ENCODE data around the gene TMED1. TPM values are rescaled to one million over a fixed set of nuclear protein-coding genes. Genes with fewer than 3 reads are reported as not detected.

Gene TMED1
- total and polyA plus RNA-seq, 2 of the 13 experiments (the other 11 are each of a cell fraction or from before 2014, with no cell fraction given): 48.3 to 51.8 TPM

GRCh38 chr19:10858204-10858828, 22.3 kb upstream of the TMED1 start (continued):
- no peak for TF ChIP-seq ZNF460 (CRISPR knock-in tag; IDR thresholded peaks at IDR 0.05; ENCODE audit: borderline replicate concordance)
- no peak for TF ChIP-seq ZNF747 (CRISPR knock-in tag; IDR thresholded peaks at IDR 0.05; ENCODE audit: borderline replicate concordance)
- no peak for TF ChIP-seq FOXK1 (CRISPR knock-in tag; IDR thresholded peaks at IDR 0.05; ENCODE audit: borderline replicate concordance, low read depth)
- TF ChIP-seq NFE2 (CRISPR knock-in tag; IDR thresholded peaks at IDR 0.05): no peak
- TF ChIP-seq ZBTB20 (CRISPR knock-in tag; IDR thresholded peaks at IDR 0.05; ENCODE audit: borderline replicate concordance, low read depth): no peak
- TF ChIP-seq ZNF597 (CRISPR knock-in tag; IDR thresholded peaks at IDR 0.05): no peak
- no peak for TF ChIP-seq RNF2 (conservative IDR thresholded peaks at IDR 0.05; ENCODE audit: low read depth)
- 0 out of 2 replicates have a peak, but pooled peaks have one; percentile 27 for TF ChIP-seq HIC2 (CRISPR knock-in tag; IDR thresholded peaks at IDR 0.05; ENCODE audit: low read depth)
- no peak for TF ChIP-seq ASH2L (IDR thresholded peaks at IDR 0.05; ENCODE audit: insufficient read length, low read depth, low read length)
- TF ChIP-seq, protein P1, sequence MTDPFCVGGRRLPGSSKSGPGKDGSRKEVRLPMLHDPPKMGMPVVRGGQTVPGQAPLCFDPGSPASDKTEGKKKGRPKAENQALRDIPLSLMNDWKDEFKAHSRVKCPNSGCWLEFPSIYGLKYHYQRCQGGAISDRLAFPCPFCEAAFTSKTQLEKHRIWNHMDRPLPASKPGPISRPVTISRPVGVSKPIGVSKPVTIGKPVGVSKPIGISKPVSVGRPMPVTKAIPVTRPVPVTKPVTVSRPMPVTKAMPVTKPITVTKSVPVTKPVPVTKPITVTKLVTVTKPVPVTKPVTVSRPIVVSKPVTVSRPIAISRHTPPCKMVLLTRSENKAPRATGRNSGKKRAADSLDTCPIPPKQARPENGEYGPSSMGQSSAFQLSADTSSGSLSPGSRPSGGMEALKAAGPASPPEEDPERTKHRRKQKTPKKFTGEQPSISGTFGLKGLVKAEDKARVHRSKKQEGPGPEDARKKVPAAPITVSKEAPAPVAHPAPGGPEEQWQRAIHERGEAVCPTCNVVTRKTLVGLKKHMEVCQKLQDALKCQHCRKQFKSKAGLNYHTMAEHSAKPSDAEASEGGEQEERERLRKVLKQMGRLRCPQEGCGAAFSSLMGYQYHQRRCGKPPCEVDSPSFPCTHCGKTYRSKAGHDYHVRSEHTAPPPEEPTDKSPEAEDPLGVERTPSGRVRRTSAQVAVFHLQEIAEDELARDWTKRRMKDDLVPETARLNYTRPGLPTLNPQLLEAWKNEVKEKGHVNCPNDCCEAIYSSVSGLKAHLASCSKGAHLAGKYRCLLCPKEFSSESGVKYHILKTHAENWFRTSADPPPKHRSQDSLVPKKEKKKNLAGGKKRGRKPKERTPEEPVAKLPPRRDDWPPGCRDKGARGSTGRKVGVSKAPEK (CRISPR knock-in tag; IDR thresholded peaks at IDR 0.05; ENCODE audit: borderline replicate concordance): no peak
- no peak for TF ChIP-seq MED8 (CRISPR knock-in tag; IDR thresholded peaks at IDR 0.05; ENCODE audit: insufficient replicate concordance)
- peak; percentile 31 for TF ChIP-seq STAG1 (CRISPR knock-in tag; IDR thresholded peaks at IDR 0.05)
- no peak for TF ChIP-seq LBX2 (CRISPR knock-in tag; IDR thresholded peaks at IDR 0.05; ENCODE audit: borderline replicate concordance)
- TF ChIP-seq ZNF678 (CRISPR knock-in tag; IDR thresholded peaks at IDR 0.05): no peak
- no peak for TF ChIP-seq KDM5A (IDR thresholded peaks at IDR 0.05; ENCODE audit: borderline replicate concordance, low read length)
- TF ChIP-seq ZNF510 (CRISPR knock-in tag; IDR thresholded peaks at IDR 0.05; ENCODE audit: low read depth): no peak
- no peak for TF ChIP-seq SRF (IDR thresholded peaks at IDR 0.05; ENCODE audit: low read depth, low read length)
- no peak for TF ChIP-seq ZBTB33 (CRISPR knock-in tag; IDR thresholded peaks at IDR 0.05)
- no peak for TF ChIP-seq JUNB (CRISPR knock-in tag; IDR thresholded peaks at IDR 0.05; ENCODE audit: borderline replicate concordance)
- no peak for TF ChIP-seq PAF1 (CRISPR knock-in tag; IDR thresholded peaks at IDR 0.05)
